GM18499 (cell line): ENCODE data around the gene C6.
"Not testable (repeated sequence)": the region's sequence is repeated elsewhere in the genome, so short reads cannot be mapped to it uniquely, and the experiment has no call there.

Experiments used
- ATAC-seq: cut with Tn5 transposase; IDR thresholded peaks from one replicate; pipeline ENCODE4 v1.9.1; 2021; ENCODE audit warnings: moderate number of reproducible peaks; ENCODE audit not compliant: insufficient read depth, unreplicated experiment

The C6 gene

DNA sequence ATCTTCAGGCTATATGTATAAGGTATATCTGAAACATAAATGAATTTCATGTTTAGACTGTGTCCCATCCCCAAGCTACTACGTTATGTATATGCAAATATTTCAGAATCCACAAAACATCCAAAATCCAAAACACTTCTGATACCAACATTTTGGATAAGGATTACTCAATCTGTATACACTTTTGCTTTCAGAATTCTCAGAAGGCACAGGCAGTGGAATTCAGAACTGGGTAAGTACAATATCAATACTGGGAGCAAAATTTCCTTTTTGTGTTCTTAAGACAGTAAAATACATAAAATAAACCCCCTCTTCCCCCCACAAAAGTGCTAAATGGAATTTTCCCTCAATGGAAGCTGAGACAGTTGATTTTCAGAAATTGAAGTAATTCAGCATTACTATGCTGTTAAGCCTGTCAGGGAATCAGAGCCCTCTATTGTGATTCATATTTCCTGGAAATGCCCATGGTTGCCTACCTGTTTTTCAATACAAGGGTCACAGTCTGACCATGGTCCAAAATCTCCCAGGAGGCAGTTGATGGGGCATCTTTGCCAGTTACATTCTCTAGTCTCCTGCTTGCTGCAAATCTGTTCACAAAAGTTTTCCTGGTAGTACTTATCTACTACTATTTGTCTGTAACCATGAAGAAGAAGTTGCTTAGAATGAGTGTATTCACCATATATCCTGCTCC lies 12.1 kb downstream of the C6 start:
- no peak for ATAC-seq

DNA sequence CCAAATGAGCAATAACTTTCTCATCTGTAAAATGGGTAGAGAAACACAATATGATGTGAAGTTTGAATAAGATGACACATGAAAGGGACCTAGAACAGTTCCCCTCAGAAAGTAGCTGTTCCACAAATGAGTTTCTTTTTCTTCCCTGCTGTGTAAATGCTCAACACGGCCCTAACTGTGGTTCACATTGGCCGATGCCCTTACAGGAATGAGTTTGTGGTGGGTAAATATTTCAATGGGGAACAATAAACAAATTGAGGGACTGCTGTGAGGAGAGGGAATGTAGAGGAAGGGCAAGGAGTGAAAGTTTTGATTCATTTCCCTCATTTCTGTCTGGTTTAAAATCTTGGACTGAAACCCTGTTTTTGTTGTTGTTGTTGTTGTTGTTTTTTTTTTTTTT lies 12.8 kb downstream of the C6 start:
- ATAC-seq = no peak

DNA sequence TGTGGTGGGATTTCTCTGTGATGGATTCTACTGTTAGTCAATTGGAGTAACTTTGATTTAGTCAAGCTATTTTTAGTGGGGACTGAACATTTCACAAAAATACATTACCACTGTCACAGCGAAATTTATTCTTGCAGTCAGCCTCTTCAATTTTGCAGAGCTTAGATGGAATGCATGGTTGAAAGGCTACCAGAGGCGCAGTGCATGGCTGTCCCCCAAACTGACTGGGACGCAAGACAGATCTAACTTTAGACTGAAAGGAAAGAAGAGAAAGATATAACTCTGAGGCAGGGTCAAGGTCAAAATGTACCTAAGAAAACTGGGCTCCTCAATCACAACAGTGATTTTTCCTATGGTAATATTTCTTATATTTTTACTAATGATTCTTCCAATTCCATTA lies 13.7 kb downstream of the C6 start:
- no peak for ATAC-seq

DNA sequence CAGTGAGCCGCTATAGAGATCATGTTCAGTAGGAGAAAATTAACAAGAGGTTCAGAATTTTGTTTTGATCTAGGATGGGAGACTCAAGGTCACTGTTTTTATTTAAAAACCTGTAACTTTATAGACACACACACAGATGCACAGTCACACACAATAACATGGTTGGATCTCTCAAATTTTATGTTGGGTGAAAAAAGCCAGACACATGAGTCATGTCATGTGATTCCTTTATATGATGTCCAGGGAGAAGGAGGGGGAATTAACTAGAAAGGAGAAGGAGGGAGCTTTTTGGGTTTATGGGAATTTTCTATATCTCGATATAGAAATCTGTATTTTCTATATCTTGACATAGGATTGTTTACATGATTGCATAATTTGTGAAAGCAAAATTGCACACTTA lies 17.1 kb downstream of the C6 start:
- no peak for ATAC-seq

DNA sequence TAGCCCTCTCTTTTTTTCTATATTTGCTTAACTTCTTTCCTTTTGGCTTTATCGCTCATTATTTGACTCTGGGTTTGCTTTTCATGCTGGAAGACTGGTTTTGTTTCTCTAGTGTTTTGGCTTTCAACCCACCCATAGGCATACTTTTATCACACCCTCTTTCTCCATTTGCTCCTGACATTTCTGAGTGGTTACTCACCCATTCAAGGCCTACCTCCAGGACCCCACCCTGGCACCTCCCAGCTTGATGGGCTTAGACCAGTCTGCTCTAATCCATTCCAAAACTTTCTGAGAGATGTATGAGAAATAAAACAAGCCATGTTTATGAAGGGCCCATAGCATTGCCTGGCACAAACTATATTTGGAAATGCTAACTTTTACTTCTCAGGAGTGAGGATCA lies 18.1 kb downstream of the C6 start:
- no peak for ATAC-seq

DNA sequence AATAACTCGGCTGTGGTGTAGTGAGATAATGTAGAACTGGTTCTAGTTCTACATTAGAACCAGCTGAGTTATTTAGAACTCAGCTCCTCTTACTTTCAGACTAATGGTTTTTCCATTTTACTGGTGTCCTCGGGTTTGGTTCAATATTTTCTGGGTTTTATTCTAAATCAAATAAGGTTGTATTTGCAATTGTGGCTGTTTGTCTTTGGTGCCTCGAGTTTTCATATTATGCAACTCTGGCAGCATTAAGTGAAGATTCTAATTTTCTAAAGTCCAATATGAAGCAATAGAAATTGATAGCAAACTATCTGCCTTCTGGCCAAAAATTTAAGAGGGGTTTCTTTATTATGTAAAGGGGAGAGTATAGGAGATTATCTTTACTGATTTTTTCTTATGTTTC lies 19.0 kb downstream of the C6 start:
- ATAC-seq = no peak

DNA sequence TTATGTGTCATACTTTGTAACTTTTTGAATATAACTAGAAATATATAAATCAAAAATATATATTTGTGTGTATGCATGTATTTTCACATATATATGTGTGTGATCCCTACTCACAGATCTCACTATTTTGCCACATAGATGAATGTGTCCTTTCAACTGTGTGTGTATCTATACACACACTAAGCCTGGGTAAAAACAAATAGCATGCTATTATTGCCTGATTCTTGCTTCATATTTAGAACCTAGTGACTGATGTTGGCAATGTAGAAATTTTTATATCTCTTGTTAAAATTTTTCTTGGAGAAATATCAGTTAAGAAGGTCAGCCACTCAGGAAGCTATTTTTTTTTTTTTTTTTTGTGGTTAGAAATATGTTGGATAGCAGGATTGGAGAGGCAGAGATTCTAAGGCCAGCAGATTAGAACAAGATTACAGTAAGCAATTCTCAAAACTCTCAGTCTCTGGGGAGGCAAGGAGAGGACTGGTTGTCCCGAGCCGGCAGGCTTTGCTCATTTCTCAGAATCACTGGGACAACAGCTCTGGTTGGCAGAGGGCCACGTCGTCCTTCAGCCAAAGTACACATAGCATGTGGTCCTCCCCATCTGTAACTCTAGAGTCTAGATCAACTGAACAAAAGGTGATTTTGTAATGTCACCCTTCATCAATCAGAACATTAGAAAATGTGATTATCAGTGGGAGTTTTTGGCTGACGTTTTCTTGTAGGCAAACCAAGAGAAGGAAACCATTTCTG lies 19.7 kb downstream of the C6 start:
- no peak for ATAC-seq

DNA sequence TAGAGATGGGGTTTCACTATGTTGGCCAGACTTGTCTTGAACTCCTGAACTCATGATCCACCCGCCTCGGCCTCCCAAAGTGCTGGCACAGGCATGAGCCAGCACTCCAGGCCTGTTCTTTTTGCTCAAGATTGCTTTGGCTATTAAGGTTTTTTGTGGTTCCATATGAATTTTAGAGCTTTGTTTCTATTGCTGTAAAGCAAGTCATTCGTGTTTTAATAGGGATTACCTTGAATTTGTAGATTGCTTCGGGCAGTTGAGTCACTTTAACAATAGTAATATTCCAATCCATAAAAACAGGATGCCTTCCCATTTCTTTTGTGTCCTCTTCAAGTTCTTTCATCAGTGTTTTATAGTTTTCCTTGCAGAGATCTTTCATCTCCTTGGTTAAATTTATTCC lies 22.1 kb downstream of the C6 start:
- no peak for ATAC-seq

DNA sequence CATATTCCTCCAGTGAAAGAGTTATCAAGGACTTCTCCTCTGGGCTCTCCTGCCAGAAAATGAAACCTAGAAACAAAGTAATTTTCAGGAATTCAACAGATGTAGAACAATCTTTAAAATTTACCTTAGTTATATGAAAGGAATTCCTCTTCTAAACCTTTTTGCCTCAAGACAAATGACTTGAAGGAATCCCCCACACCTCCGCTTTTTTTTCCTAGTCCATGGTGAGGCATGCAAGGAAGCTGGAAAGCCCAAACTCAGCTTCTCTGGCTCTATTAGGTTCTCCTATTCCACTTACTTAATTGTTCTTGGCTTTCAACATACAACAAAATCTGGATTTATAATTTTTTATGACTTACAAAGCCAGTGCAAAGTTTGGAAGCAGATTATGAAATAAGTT lies 27.2 kb downstream of the C6 start:
- no peak for ATAC-seq

DNA sequence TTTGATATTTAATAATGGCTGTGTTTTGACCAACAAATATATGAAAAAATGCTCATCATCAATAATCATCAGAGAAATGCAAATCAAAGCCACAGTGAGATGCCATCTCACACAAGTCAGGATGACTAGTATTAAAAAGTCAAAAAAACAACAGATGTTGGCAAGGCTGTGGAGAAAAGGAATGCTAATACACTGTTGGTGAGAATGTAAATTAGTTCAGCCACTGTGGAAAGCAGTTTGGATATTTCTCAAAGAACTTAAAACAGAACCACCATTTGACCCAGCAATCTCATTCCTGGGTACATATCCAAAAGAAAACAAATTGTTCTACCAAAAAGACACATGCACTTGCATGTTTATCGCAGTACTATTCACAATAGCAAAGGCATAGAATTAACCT lies 30.0 kb downstream of the C6 start:
- not testable (repeated sequence) for ATAC-seq

DNA sequence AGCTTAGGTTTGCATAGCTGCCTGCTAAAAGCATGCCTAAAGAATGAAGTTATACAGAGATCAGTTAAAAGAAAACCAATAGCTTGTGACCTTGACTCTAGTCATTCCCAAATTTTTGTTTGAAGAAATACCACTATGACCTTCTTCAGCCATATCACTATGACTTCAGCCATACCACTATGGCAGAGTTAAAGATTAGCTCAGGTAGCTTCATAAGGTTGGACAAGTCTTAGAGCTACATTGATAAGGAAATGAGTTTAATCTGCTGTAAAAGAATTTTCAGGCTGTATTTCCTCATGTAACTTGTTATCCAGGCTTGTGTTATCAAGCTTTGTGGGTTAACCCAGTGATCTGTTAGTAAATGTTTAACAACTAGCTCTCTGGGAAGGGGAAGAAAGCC lies 30.7 kb downstream of the C6 start:
- no peak for ATAC-seq

DNA sequence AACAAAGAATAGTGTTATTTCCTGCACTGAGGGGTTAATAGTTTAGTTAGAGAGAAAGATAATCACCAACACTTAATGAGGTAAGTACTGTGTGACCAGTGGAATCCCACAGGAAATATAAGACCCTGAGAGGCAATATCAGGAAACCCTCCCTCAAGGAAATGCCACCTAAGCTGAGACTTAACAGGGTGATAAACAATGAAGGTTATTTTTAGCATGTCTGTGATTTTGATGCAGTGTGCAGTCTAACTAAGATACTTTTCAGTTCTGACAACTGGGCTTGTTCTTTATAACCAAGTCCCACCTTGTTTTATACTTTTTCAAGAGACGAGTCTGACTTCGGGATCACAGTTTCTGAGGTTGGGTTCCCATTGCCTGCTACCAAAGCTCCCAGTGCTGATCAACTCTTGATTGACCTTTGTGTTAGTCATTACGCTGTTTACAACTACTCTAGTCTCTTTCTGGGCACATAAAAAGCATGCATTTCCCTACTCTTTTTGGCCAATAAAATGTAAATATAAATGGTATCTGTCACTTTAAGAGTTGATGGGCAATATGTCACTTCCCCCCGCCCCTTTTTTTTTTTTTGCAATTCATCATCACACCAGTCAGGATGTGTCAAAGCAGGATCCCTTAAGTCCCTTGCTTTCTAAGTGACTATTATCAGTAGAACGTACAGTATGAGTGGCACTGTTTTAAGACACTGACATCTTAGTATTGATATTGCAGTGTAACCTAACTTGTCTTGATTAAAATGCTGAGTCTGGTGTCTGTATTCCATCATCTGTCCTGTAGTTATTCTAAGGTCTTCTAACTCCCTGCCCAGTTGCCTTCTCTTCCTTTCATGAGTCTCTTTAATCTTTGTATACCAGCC lies 31.4 kb downstream of the C6 start:
- no peak for ATAC-seq

DNA sequence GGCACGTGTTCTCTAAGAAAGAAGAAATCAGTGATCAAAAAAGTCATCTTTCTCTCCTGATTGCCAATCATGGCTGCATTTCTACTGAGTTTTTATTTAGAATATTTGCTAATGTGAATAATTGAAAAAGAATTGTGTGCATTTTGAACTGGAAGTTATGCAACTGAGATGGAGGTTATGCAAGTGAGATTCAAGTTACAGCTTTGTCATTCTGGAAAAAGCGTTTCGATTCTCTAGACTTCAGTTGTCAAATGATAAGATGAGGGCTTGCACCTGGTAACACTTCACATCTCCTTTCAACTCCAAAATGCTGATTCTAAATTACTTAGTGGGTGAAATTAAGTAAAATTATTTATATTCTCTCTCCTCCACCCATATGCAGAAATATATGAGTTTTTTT lies 36.4 kb downstream of the C6 start:
- ATAC-seq = no peak

DNA sequence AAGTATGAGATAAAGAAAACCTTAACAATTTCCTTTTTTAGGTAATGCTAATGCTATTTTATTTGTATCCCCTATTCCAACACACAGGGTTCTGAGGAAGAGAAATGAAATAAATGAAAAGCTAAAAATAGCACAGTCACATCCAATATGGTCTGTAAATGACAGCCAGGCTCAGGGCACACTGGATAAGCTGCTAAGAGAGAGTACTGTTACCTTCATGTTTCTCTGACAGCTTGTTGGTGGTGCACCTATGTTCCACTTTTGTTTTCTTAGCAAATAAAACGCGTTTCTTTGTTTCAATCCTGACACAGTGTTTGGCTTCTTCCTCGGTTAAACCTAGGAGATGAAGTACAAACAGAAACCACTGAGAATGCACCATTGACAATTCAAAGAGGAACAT lies 41.3 kb downstream of the C6 start:
- ATAC-seq = no peak

DNA sequence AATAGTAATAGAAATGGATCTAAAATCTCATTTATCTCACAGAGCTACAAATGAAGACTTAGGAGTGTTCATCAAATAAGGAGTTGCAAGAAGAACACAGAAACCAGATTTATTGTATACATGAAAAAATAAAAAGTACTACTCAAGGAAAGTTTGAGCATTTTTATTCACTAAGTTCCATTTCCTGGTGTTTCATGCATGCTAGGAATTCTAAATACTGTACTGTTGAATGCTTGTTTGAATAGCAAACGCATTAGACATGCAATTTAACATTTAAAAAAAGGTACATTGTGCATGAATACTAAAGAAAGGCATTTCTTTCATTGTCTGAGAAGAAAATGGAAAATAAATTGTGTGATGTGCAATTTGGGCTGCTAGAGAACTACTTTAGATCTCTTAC lies 52.1 kb downstream of the C6 start:
- no peak for ATAC-seq

DNA sequence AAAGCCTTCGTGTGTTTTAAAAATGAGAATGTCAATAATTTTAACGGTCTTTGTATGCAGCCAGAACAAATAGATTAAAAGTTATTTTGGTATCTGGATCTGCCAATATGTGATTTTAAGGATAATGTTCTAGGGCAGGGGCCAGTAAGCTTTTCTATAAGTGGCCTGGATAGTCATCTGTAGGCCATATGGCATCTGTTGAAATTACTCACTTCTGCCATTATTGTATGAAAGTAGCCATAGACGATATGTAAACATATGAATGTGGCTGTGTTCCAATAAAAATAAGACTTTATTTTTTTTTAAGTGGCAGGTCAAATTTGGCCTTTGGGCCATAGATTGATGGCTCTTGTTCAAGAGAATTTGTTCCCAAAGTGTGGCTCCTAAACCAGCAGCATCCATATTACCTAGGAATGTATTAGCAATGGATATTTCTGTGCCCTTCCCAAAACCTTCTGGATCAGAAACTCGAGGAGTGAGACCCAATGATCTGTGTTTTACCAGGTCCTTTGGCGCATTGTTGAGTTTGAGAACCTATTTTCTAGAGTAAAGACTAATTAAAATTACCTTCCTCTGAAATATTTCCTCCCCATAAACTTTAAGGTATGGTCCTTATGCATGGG lies 55.9 kb downstream of the C6 start:
- ATAC-seq = no peak

DNA sequence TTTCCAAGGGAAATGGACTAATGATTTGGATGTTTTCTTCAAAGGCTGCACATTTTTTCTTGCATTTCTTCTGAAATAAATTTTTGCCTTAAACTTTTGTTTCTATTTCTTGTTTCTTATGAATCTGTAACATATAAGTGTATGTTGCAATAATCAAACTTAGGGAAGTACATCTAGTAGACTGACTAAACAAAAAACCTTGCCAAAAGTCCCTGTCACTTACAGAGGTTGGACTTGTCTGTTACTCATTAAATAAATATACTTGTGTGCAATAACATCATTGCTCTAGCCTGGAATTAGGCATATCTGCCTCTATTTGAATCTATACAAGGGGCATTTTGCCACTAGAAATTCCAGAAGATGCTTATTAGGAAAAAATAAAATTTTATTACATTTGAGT lies 56.6 kb downstream of the C6 start:
- no peak for ATAC-seq

DNA sequence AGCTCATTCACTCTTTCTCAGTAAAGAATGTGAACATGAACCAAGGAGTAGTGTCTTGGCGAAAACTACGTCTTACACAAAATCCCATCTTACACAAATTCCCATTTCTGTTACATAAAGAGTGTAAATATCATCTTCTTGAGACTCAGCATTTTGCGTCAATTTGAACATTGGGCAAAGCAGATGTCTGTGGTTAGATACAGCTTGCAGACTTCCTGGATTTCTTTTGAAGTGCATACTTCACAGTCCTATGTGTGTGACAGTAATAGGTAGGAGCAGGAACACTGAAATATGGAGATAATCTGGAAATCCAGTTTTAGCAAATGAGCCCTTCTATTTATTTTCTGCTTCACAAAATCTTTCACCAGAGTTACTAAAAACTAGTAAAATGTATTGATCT lies 58.8 kb downstream of the C6 start:
- ATAC-seq = no peak

DNA sequence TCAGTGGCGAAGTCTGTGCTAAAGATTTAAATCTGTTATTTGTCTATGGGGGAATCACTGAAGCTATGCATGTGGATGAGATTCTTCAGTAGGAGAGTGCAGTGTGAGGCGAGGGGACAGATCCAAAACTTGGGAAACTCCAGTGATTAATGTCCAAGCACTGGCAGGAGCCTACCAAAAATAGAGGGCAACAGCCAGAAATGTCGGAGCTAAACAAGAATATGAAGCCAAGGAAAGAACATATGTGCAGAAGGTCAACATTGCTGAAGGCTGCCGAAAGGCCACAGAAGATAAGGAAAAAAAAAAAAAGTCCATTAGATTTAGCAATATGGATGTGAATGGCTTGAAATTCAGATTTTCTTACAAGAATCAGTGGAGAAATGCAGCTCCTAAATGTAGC lies 61.8 kb downstream of the C6 start:
- no peak for ATAC-seq

DNA sequence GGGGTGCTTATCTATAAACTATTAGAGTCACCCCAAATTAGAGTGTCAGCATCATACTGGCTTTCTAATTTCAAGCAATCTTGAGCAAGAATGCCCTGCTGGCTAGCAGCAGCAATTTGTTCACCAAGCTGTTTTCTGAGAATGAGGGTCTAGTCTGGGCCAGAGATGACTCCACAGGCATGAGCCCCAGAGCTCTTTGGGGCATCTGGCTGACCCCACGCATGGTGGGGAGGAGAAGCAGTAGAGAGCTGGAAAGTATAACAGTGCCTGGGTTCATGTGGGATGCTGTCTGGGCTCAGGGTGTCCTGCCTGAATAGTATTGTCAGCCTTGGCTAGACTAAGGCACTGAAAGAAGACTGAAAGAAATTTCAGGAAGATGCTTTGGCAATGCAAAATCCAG lies 64.9 kb downstream of the C6 start:
- no peak for ATAC-seq

DNA sequence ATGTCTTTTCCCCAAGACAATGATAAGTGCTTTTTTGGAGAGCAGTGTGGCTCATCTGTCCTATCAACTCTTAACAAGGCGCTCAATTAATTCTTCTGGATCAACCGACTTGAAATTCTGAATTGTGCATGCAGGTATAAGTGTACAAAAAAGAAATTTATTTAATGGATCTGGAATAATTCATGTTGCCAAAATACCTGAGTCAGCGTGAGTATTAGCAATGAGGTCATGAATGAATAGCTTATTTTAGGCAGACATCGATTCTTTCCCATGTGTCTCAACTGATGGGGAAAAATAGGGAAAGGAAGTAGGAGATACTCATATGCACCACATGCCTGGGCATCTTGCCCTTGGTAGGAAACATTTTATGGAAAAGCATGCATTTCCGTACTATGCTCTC lies 68.0 kb downstream of the C6 start:
- no peak for ATAC-seq
